Stimulated activated CD8-positive, alpha-beta memory T cell treated with anti-CD3 and anti-CD28 coated beads, Interleukin-4, amount 100 ng/mL, for 48 hours (primary cell): Measurements from ENCODE around the gene GPR179.

Experiments used
- DNase-seq: peaks from one replicate; pipeline ENCODE4 v3.0.0-alpha.2; 2020

GPR179 gene

GRCh38 chr17:38343608-38344419 lies at the start of gene GPR179:
Gene GPR179 (minus strand): TSS chr17:38343956. CDS start chr17:38343789, 167 bp downstream.
- no peak for DNase-seq

- no peak for DNase-seq
Measured at GRCh38 chr17:38379448-38379847, 35.7 kb upstream of the GPR179 start.

- no peak for DNase-seq
Measured at GRCh38 chr17:38369124-38369886, 25.5 kb upstream of the GPR179 start.

- no peak for DNase-seq
Measured at GRCh38 chr17:38364741-38365140, 21.0 kb upstream of the GPR179 start.

GRCh38 chr17:38363016-38363415 lies 19.3 kb upstream of the GPR179 start:
- no peak for DNase-seq

GRCh38 chr17:38361694-38362465 lies 18.1 kb upstream of the GPR179 start:
- no peak for DNase-seq

GRCh38 chr17:38358586-38359513 lies 15.1 kb upstream of the GPR179 start:
- no peak for DNase-seq

GRCh38 chr17:38357486-38358123 lies 13.8 kb upstream of the GPR179 start:
- DNase-seq: no peak

GRCh38 chr17:38355251-38355650 lies 11.5 kb upstream of the GPR179 start:
- no peak for DNase-seq

- DNase-seq: no peak
Measured at GRCh38 chr17:38354466-38354865, 10.7 kb upstream of the GPR179 start.

- DNase-seq: no peak
Measured at GRCh38 chr17:38353668-38354067, 9.9 kb upstream of the GPR179 start.

- no peak for DNase-seq
Measured at GRCh38 chr17:38353086-38353604, 9.4 kb upstream of the GPR179 start.

GRCh38 chr17:38352245-38353085 lies 8.7 kb upstream of the GPR179 start:
- DNase-seq: peak; percentile 42

GRCh38 chr17:38351412-38352222 lies 7.9 kb upstream of the GPR179 start, which contains the start of gene SOCS7:
Gene SOCS7 (plus strand): TSS chr17:38351844. CDS start chr17:38352053, 209 bp downstream.
- DNase-seq: peak; percentile 98

- DNase-seq: no peak
Measured at GRCh38 chr17:38350035-38350434, 6.3 kb upstream of the GPR179 start.

GRCh38 chr17:38349097-38349730 lies 5.5 kb upstream of the GPR179 start:
- peak; percentile 91 for DNase-seq

- no peak for DNase-seq
Measured at GRCh38 chr17:38345743-38346142, 2.0 kb upstream of the GPR179 start.

GRCh38 chr17:38344420-38344745 lies 627 bp upstream of the GPR179 start:
- DNase-seq: no peak
